Measurements from ENCODE around the gene SPON1. TPM values are rescaled to one million over a fixed set of nuclear protein-coding genes. Genes with fewer than 3 reads are reported as not detected.

The SPON1 gene
- total and polyA plus RNA-seq, 2 experiments from 2014 or later, result 2.9 to 6.4 TPM

DNA sequence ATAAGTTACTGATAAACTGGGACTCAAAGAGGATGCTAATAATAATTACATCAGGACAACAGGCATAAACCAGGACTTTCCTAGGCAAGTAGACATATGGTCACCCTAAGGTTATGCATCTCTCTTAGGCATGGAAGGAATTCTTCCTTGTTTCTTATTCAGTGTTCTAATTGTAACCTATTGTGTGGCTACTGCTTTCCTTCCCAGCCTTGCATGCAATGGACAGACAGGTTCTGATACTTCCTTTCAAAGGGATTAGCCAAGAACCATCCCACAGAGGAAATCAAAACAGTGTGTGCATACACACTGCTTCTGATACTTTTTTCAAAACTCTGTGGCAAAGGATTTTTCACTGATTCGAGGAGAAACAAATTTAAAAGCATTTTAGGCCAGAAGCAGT, 348.2 kb downstream of the SPON1 start:
- H3K79me2 ChIP-seq (replicated peaks; ENCODE audit: insufficient read depth), result peaks cover 100% of the 10 kb centered on the region
- peaks cover 86% of the 10 kb centered on the region for H3K4me1 ChIP-seq (ENCODE audit: insufficient read depth)
- no peaks in the 10 kb centered on the region for H3K36me3 ChIP-seq (ENCODE audit: insufficient read depth)
- no peak overlapping the region for H2AFZ ChIP-seq
- H3F3A ChIP-seq (replicated peaks; ENCODE audit: low read depth), result no peaks in the 10 kb centered on the region
- Mint-ChIP-seq H3K9me3 (no peaks in the 10 kb centered on the region), H3K4me3 (no peak overlapping the region), H3K4me1 (peaks cover 41% of the 10 kb centered on the region), H3K36me3 (ENCODE audit: low read depth) (no peaks in the 10 kb centered on the region), H3K27ac (no peak overlapping the region; the same call in 1 of the 2 replicates), H3K27me3 (ENCODE audit: insufficient read depth, low read depth, poor library complexity) (no peaks in the 10 kb centered on the region)
- no peaks in the 10 kb centered on the region for H3K9me2 ChIP-seq (ENCODE audit: insufficient read depth)
- DNase-seq (ENCODE audit: low spot score) (no peak), ATAC-seq (peak; percentile 8; the same call in 2 of the 3 replicates)
- peak overlapping the region; percentile 75 for H3K27ac ChIP-seq (ENCODE audit: low read depth)
- H3K27me3 ChIP-seq (ENCODE audit: insufficient read depth), result no peaks in the 10 kb centered on the region
- TF ChIP-seq JUNB (IDR thresholded peaks at IDR 0.05; ENCODE audit: unreplicated experiment) (no peak), ZNF114 (CRISPR knock-in tag; IDR thresholded peaks at IDR 0.05) (no peak), STAT1 (IDR thresholded peaks at IDR 0.05; ENCODE audit: unreplicated experiment) (no peak), ZNF331 (CRISPR knock-in tag; IDR thresholded peaks at IDR 0.05; ENCODE audit: low read depth) (no peak), NANOG (IDR thresholded peaks at IDR 0.05; ENCODE audit: borderline replicate concordance) (no peak), ZNF462 (CRISPR knock-in tag; IDR thresholded peaks at IDR 0.05) (no peak), EZH2phosphoT487 (IDR thresholded peaks at IDR 0.05; ENCODE audit: unreplicated experiment) (no peak), POLR2AphosphoS5 (IDR thresholded peaks at IDR 0.05; ENCODE audit: low read depth) (no peak), CREB1 (CRISPR knock-in tag; IDR thresholded peaks at IDR 0.05; ENCODE audit: low read depth) (no peak), EZH2 (IDR thresholded peaks at IDR 0.05; ENCODE audit: low read depth, unreplicated experiment) (no peak)
- TF ChIP-seq, protein P1, sequence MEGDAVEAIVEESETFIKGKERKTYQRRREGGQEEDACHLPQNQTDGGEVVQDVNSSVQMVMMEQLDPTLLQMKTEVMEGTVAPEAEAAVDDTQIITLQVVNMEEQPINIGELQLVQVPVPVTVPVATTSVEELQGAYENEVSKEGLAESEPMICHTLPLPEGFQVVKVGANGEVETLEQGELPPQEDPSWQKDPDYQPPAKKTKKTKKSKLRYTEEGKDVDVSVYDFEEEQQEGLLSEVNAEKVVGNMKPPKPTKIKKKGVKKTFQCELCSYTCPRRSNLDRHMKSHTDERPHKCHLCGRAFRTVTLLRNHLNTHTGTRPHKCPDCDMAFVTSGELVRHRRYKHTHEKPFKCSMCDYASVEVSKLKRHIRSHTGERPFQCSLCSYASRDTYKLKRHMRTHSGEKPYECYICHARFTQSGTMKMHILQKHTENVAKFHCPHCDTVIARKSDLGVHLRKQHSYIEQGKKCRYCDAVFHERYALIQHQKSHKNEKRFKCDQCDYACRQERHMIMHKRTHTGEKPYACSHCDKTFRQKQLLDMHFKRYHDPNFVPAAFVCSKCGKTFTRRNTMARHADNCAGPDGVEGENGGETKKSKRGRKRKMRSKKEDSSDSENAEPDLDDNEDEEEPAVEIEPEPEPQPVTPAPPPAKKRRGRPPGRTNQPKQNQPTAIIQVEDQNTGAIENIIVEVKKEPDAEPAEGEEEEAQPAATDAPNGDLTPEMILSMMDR (conservative IDR thresholded peaks at IDR 0.05; ENCODE audit: low read depth in 2 of 2), result no peak
- TF ChIP-seq, protein P2, sequence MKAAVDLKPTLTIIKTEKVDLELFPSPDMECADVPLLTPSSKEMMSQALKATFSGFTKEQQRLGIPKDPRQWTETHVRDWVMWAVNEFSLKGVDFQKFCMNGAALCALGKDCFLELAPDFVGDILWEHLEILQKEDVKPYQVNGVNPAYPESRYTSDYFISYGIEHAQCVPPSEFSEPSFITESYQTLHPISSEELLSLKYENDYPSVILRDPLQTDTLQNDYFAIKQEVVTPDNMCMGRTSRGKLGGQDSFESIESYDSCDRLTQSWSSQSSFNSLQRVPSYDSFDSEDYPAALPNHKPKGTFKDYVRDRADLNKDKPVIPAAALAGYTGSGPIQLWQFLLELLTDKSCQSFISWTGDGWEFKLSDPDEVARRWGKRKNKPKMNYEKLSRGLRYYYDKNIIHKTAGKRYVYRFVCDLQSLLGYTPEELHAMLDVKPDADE (IDR thresholded peaks at IDR 0.05), result no peak
- TF ChIP-seq, protein P3, sequence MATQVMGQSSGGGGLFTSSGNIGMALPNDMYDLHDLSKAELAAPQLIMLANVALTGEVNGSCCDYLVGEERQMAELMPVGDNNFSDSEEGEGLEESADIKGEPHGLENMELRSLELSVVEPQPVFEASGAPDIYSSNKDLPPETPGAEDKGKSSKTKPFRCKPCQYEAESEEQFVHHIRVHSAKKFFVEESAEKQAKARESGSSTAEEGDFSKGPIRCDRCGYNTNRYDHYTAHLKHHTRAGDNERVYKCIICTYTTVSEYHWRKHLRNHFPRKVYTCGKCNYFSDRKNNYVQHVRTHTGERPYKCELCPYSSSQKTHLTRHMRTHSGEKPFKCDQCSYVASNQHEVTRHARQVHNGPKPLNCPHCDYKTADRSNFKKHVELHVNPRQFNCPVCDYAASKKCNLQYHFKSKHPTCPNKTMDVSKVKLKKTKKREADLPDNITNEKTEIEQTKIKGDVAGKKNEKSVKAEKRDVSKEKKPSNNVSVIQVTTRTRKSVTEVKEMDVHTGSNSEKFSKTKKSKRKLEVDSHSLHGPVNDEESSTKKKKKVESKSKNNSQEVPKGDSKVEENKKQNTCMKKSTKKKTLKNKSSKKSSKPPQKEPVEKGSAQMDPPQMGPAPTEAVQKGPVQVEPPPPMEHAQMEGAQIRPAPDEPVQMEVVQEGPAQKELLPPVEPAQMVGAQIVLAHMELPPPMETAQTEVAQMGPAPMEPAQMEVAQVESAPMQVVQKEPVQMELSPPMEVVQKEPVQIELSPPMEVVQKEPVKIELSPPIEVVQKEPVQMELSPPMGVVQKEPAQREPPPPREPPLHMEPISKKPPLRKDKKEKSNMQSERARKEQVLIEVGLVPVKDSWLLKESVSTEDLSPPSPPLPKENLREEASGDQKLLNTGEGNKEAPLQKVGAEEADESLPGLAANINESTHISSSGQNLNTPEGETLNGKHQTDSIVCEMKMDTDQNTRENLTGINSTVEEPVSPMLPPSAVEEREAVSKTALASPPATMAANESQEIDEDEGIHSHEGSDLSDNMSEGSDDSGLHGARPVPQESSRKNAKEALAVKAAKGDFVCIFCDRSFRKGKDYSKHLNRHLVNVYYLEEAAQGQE (IDR thresholded peaks at IDR 0.05; ENCODE audit: unreplicated experiment), result no peak
- no peak overlapping the region for H3K4me3 ChIP-seq
- H3K4me2 ChIP-seq, result peak overlapping the region; percentile 49; the same call in 1 of the 2 replicates
- H4K20me1 ChIP-seq (replicated peaks; ENCODE audit: insufficient read depth), result peaks cover 58% of the 10 kb centered on the region
